HG02973 (cell line): Measurements from ENCODE around the gene SIVA1.

Experiments
- ATAC-seq: cut with Tn5 transposase; IDR thresholded peaks from one replicate; pipeline ENCODE4 v1.9.1; 2021; ENCODE audit warnings: moderate library complexity; ENCODE audit not compliant: unreplicated experiment

SIVA1 gene

DNA sequence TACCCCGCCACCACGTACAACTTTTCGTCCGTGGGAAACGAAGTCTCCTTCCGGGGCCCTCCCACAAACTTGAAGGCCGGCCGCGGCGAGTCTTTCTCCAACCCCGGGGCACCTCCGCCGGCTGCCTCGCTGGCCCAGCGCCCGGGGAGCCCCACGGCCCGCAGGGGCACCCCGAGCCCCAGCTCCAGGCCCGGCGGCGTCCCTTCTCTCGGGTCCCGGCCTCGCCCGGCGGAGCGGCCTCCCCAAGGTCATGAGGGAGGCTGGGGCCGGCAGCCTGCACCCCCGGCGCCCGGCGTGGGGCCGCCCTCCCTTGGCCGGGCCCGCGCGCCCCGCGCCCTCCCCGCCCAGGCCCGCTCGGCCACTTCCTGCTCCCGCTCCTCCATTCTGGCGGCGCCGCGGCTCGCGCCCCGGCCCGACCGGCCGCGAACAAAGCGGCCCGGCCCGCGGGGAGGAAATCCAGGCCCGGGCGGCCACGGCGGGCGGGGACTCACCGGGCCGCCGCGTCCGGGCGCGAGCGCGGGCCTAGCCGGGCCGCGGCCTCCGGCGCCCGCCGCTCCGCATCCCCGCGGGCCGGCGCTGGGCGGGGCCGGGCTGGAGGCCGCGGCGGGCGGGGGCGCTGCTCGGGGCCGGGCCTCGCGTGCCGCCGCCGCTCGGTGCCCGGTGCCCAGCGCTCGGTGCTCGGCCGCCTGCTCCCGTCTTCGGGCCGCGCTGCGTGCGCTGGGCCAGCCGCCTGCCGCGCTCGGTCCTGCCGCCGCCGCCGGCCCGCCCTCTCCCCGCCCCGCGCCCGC lies 42.2 kb downstream of the SIVA1 start, which contains the start of gene AKT1:
AKT1 (minus strand) TSS at position 756 of the 788 bp plus-strand sequence. CDS start 3,105 bp downstream, outside the sequence.
- ATAC-seq: no peak

DNA sequence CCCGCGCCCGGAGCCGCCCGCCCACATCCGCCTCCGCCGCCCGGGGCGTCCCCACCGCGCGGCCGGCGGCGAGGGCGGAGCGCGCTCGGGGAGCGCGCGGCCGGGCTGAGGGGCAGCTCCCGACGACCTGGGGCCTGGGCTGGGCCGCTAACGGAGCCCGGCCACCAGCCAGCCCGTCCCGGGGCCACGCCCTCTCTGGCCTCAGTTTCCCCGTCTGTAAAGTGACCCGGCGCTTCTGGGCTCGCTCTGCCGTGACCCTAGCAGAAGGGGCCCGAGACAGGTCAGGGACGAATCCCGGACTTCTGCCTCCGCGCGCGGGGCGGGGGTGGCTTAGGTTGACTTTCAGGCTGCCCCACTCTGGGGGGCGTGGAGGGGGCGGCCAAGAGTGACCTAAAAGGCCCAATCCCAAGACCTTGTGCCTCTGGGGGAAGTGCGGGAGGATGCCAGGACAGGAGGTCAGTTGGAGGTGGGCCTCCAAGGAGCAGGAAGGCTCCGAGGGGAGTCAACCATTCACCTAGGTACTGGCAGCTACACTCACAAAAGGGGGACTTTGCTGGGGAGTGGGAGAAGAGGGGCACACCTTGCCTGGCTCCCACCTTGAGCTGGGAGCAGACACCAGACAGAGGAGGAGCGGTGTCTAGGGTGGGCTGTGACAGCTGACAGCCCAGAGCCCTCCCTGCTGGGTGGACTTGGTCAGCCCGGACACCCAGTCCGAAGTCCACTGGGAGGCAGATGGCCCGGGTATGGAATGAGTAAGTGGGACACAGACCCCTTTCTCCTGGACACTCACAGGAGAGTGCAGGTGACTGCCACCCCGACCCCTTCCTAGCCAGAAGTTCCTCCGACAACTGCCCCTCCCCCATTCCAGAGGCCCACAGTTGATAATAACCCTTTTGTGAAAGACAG lies 43.1 kb downstream of the SIVA1 start:
- ATAC-seq: no peak

GRCh38 chr14:104796687-104797081 lies 43.7 kb downstream of the SIVA1 start:
- no peak for ATAC-seq

DNA sequence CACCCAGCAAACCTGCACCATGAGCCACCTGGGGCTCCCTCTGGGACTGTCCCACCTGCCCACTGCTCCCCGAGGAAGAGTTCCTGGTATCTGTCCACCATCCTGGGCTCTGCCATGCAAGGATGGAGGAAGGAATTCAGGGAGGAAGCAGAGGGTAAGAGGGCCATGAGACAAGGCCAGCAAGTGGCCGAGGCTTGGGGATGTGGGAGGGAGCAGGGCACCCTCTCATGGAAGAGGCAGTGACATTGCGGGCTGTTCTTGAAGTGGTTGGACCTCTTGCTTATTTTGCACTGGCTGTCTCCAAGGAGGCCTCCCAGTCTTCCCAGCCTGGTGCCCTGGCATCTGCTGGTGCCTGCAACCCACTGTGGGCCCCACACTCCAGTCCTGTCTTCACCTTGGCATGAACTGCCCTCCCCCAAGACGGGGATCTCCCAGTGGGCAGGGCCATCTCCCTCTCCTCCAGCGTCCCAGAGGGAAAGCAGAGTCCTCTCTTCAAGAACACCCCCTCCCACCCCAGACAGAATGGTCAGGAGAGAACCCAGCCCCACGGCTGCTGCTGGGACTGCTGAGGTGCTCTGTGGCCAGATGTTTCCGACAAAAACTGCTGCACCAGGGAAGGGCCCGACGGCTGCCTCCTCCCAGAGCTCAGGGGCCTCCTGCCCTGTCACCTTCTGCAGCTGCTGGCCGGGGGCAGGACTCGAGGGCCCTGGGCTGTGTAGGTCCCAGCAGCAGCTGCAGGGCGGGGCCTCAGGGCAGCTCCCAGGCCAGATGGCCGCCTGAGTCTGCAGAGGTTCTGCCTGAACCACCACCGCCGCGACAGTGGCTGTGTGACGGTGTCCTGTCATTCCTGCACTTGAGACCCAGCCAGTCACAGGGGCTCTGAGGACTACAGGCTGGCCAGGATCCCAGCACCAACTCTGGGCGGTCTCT lies 44.4 kb downstream of the SIVA1 start:
- ATAC-seq: no peak

DNA sequence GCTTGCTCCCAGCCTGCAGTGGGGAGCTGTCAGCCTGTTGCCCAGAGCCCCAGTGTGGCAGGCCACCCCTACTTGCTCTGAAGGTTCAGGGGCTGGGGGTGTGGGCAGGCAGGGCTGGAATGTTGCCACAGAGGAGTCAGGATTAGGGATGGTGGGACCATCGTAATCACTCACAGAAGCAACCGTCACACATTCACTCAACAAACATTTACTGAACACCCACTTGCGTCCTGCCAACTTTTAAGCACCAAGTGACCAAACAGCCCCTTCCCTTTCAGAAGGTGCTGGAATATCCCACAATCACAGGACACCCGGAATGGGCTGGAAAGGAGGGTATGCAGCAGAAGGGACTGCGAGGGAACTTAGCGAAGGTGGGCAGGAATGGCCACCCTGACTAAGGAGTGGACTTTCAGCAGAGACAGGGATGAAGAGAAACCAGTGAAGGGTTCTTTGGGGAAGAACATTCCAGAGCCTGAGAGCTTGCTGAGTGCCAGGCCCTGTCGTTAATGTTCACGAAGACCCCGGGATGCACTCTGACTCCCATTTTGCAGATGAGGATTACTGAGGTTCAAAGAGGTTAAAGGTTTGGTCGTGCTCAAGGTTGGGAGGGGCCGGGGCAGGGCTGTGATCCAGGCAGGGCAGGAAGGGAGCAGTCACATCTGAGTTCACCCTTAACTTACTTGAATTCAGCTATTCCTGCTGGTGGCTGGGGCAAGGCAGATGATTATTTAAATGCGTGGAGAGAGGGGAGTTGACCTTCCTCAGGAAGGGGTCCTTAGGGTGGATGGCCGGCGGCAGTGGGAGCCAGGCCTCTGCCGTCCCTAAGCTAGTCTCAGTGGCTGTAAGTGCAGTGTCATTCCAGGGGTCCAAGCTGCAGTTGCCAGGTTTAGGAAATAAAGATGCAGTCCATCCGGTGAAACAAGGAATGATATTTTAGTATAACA lies 45.6 kb downstream of the SIVA1 start:
- no peak for ATAC-seq

DNA sequence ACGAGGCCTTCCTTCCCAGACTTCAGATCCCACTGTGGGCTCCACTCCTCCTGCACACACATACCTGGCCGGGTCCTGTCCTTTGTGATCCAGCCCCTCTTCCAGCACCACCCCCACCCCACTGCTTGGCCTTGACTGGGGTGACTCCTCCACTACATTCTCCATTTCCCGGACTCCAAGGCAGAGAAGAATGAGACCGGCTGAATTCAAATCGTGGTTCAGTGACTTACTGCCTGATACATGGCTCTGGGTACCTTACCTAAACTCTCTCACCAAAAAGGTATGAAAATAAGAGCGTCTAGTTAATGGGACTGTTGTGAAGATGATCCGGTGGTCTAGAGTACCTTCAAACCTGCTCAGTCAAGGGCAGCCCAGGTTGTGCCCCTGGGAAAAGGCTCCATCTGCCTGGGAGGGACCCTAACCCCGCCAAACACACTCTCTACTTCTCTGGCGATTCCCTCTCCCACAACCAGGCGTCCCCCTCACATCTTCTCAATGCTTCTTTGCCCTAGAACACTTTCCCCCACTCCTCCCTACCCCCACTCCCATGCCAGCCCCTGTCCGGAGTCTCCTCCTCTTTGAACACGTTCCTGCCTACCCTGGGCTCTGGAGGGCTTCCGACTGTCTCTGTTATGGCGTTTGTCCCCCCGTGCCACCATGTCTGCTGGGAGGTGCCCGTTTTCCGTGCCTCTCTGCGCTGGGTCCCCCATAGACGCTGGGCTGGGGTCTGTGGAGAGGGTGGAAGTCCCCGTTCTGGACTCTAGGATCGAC lies 46.5 kb downstream of the SIVA1 start:
- ATAC-seq: no peak

DNA sequence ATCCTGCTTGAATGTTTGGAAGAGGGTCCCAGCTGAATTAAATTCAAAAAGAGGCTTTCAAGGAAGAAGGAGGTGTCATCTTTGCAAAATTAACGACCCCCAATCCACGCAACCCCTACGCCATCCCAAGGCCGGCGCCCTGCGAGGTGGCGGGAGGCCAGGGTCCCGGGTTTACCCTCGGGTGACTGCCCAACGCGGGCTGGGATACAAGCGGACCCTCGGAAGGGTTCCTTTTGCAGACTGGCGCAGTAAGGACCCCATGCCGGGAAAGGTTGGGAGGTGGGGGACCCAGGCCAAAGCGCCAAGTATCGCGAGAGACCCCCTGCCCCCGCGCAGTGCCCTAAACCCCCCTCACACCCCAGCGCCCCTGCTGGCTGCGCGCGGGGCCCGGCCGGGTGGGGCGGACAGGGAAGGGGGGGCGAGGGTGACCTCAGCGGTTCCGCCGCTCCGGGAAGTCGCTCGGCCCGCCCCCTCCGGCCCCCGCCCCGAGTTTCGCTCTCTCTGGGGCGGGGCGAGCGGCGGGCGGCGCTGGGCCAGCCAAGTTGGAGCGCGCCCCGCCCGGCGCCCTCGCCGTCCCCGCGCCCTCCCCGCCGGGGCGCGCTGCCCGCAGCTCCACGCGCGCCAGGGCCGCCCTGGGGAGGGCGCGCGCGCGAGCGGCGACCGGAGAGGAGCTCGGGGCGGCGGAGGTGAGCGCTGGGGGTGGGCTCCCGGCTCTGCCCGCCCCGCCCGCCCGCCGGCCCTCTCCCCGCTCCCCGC lies 47.2 kb downstream of the SIVA1 start:
- ATAC-seq: no peak

- ATAC-seq: no peak
These were observed 48.0 kb downstream of the SIVA1 start, which contains the start of gene ZBTB42 for GRCh38 chr14:104800771-104801519. Gene ZBTB42 (plus strand): TSS chr14:104801101. CDS start chr14:104801198, 97 bp downstream.

DNA sequence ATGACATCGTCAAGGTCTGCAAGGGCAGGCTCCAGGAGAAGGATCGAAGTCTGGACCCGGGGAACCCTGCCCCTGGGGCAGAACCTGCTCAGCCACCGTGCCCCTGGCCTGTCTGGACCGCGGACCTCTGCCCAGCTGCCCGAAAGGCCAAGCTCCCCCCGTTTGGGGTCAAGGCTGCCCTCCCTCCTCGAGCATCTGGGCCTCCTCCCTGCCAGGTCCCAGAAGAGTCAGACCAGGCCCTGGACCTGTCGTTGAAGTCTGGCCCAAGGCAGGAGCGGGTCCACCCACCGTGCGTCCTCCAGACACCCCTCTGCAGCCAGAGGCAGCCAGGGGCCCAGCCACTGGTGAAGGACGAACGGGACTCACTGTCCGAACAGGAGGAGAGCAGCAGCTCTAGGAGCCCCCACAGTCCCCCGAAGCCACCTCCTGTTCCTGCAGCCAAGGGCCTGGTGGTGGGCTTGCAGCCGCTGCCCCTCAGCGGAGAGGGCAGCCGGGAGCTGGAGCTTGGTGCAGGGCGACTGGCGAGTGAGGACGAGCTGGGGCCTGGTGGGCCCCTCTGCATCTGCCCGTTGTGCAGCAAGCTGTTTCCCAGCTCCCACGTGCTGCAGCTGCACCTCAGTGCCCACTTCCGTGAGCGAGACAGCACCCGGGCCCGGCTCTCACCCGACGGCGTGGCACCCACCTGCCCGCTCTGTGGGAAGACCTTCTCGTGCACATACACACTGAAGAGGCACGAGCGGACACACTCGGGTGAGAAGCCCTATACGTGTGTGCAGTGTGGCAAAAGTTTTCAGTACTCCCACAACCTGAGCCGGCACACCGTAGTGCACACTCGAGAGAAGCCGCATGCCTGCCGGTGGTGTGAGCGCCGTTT lies 48.8 kb downstream of the SIVA1 start:
- no peak for ATAC-seq

DNA sequence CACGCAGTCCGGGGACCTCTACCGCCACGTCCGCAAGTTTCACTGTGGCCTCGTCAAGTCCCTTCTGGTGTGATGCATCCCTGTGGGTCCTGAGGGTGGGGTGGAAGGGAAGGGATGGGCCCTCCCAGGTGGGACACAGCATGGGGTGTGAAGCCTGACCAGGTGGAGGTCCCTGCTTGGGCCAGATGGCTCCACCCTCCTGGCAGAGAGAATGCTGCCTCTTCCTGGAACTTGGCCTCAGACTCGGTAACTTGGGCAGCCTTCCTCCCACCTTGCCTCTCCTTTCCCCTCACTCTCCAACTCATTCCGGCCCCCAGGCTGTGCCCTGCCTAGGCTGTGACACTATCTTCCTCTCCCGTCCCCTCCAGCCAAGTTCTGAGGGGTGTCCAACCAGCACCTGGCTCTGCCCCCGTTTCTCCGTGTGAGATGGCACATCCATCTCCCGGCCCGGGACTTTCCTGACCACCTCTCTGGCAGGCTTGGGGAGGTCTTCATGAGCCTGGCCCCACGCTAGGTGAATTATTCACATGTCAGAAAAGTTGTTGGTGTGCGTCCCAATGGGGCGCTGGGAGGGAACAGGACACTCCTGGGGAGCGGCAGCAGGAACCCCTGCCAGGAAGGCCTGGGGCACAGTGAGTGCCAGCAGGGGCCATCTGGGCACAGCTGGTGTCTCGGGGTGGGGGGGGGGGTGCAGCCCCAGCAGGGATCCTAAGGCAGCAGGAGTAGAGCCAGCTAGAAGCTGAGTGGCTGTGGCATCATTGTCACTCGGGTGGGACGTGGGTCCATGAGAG lies 49.6 kb downstream of the SIVA1 start:
- ATAC-seq: no peak

DNA sequence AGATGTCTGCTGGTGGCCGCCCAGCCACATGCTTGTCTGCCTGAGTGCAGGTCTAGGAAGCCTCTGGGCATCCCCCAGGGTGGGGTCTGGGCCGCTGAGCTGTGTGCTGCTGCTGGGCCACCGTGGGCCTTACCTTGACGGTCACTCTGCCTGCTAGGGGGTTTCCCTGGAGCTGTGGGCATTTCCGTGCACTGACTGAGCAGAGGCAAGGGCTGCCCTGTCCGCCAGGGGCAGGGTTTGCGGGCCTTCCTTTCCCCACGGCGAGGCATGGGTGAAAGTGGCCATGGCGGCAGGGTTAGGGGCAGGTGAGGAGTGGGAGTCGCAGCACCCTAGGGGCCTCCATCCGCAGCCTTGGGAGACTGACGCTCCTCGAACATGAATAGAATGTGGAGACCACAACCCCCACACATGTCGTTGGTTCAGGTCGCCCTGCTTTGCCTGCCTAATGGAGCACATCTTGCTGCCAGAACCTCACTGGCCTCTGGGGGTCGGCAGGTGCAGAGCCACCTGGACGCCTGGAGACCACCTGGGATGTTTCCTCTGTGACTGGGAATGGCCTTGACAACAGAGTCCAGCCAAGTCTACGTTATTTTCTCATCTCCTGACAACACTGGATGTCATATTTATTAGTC lies 50.4 kb downstream of the SIVA1 start:
- no peak for ATAC-seq

DNA sequence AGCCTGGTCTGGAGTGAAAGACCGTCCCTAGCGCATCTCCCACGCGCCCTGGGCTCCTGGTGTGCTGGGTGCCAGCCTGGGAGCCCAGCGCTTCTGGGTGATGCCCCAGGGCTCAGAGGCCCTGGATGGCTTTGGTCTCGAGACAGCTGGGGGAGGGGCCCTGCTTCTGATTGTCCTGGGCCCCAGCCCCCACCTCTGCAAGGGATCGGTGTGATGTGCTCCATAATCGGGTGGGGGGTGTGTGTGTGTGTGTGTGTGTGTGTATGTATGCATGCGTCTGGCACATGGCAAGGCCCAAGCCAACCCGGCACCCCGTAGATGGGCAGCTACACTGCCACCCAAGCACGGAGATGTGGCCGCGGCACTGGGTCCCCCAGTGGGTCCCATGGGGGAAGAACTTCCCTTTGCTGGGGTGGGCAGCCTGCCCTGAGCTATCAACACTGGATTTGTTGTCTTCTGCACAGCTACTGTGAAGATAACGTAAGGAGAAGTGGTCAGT lies 51.0 kb downstream of the SIVA1 start:
- no peak for ATAC-seq

GRCh38 chr14:104804481-104805325 lies 51.8 kb downstream of the SIVA1 start:
- ATAC-seq: no peak

GRCh38 chr14:104805326-104805678 lies 52.4 kb downstream of the SIVA1 start:
- no peak for ATAC-seq
